ENCODE data around the gene SRD5A2. TPM values are rescaled to one million over a fixed set of nuclear protein-coding genes. Genes with fewer than 3 reads are reported as not detected.

Gene SRD5A2
- total RNA-seq, 1 experiment from 2014 or later = not detected

DNA sequence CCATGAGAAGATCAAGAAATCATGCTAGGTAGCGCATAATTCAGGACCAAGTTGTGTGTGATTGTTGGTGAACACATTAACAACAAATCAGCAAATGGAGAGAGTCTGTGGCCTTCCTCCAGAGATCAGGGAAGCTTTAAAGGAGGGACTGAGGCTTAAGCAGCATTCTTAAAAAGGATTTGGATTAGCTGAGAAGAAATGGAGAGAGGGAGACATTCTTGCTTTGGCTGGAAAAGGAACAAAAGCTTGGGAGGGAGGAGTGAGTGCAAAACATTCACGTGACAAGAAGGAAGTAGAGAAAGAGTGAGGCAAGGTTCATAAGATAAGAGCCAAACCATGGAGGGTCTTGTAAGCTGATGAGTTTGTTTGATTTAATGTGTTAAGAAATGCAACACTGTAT lies 75.6 kb downstream of the SRD5A2 start:
- Histone ChIP-seq H3K27me3 (ENCODE audit: insufficient read depth, low read length) (no peaks in the 10 kb centered on the region), H3K4me2 (ENCODE audit: low read length) (no peak overlapping the region), H3K9me3 (ENCODE audit: control insufficient read depth in 1 of 2, insufficient read depth in 1 of 2, low read depth in 1 of 2, low read length in 2 of 2) (no peaks in the 10 kb centered on the region), H3K9ac (ENCODE audit: low read length) (no peak overlapping the region), H3K36me3 (ENCODE audit: control insufficient read depth in 1 of 2, insufficient read depth in 2 of 2, low read length in 2 of 2) (no peaks in the 10 kb centered on the region), H3K79me2 (ENCODE audit: insufficient read depth, low read length) (no peaks in the 10 kb centered on the region), H3K4me3 (replicated peaks in 1 of 2; ENCODE audit: low read depth in 1 of 2, low read length in 2 of 2) (no peak overlapping the region), H4K20me1 (ENCODE audit: insufficient read depth) (no peaks in the 10 kb centered on the region), H3K9me2 (ENCODE audit: insufficient read depth) (no peaks in the 10 kb centered on the region), H3K4me1 (ENCODE audit: control insufficient read depth in 1 of 2, insufficient read depth in 2 of 2, low read length in 2 of 2) (no peaks in the 10 kb centered on the region), H3K27ac (ENCODE audit: low read depth, low read length) (no peak overlapping the region), H2AFZ (ENCODE audit: low read depth, low read length, poor library complexity, severe bottlenecking) (no peak overlapping the region)
- no peak for DNase-seq (ENCODE audit: low read depth, low spot score)
- intact Hi-C loops (cut with micrococcal nuclease) = no loop called here
- ATAC-seq = no peak
- ChIA-PET CTCF (no interaction called here), POLR2A (no interaction called here), RAD21 (ENCODE audit: low non-redundant PET in 1 of 2, low total read pairs in 2 of 2, uncharacterized antibody in 2 of 2, unreplicated experiment in 2 of 2) (no interaction called here)
- TF ChIP-seq CEBPB (IDR thresholded peaks at IDR 0.05; ENCODE audit: low read depth) = no peak
- no peak for TF ChIP-seq POLR2A (IDR thresholded peaks at IDR 0.05; ENCODE audit: borderline replicate concordance, extremely low read depth, insufficient read depth, insufficient read length)
- TF ChIP-seq POLR2AphosphoS5 (IDR thresholded peaks at IDR 0.05; ENCODE audit: low read depth, low read length) = no peak
- no peak for TF ChIP-seq CBX3 (IDR thresholded peaks at IDR 0.05; ENCODE audit: low read depth)
- TF ChIP-seq, protein P1, sequence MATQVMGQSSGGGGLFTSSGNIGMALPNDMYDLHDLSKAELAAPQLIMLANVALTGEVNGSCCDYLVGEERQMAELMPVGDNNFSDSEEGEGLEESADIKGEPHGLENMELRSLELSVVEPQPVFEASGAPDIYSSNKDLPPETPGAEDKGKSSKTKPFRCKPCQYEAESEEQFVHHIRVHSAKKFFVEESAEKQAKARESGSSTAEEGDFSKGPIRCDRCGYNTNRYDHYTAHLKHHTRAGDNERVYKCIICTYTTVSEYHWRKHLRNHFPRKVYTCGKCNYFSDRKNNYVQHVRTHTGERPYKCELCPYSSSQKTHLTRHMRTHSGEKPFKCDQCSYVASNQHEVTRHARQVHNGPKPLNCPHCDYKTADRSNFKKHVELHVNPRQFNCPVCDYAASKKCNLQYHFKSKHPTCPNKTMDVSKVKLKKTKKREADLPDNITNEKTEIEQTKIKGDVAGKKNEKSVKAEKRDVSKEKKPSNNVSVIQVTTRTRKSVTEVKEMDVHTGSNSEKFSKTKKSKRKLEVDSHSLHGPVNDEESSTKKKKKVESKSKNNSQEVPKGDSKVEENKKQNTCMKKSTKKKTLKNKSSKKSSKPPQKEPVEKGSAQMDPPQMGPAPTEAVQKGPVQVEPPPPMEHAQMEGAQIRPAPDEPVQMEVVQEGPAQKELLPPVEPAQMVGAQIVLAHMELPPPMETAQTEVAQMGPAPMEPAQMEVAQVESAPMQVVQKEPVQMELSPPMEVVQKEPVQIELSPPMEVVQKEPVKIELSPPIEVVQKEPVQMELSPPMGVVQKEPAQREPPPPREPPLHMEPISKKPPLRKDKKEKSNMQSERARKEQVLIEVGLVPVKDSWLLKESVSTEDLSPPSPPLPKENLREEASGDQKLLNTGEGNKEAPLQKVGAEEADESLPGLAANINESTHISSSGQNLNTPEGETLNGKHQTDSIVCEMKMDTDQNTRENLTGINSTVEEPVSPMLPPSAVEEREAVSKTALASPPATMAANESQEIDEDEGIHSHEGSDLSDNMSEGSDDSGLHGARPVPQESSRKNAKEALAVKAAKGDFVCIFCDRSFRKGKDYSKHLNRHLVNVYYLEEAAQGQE (IDR thresholded peaks at IDR 0.05; ENCODE audit: low read depth) = no peak
- BruUV-seq (replicated peaks) = no TSS peak

GRCh38 chr2:31504311-31504710 lies 76.4 kb downstream of the SRD5A2 start:
- H3K9me3 ChIP-seq (ENCODE audit: control insufficient read depth in 1 of 2, insufficient read depth in 1 of 2, low read depth in 1 of 2, low read length in 2 of 2) = no peaks in the 10 kb centered on the region
- H3K9ac ChIP-seq (ENCODE audit: low read length) = no peak overlapping the region
- H3K27me3 ChIP-seq (ENCODE audit: insufficient read depth, low read length) = no peaks in the 10 kb centered on the region
- CTCF ChIA-PET = no interaction called here
- no peaks in the 10 kb centered on the region for H3K9me2 ChIP-seq (ENCODE audit: insufficient read depth)
- H2AFZ ChIP-seq (ENCODE audit: low read depth, low read length, poor library complexity, severe bottlenecking) = no peak overlapping the region
- no peak overlapping the region for H3K4me3 ChIP-seq (replicated peaks in 1 of 2; ENCODE audit: low read depth in 1 of 2, low read length in 2 of 2)
- no peaks in the 10 kb centered on the region for H3K4me1 ChIP-seq (ENCODE audit: control insufficient read depth in 1 of 2, insufficient read depth in 2 of 2, low read length in 2 of 2)
- H3K27ac ChIP-seq (ENCODE audit: low read depth, low read length) = no peak overlapping the region
- no peaks in the 10 kb centered on the region for H4K20me1 ChIP-seq (ENCODE audit: insufficient read depth)
- H3K79me2 ChIP-seq (ENCODE audit: insufficient read depth, low read length) = no peaks in the 10 kb centered on the region
- intact Hi-C loops (cut with micrococcal nuclease) = no loop called here
- DNase-seq (ENCODE audit: low read depth, low spot score) (no peak), ATAC-seq (no peak)
- POLR2A ChIA-PET = no interaction called here
- H3K36me3 ChIP-seq (ENCODE audit: control insufficient read depth in 1 of 2, insufficient read depth in 2 of 2, low read length in 2 of 2) = no peaks in the 10 kb centered on the region
- BruUV-seq (replicated peaks) = no TSS peak
- no peak overlapping the region for H3K4me2 ChIP-seq (ENCODE audit: low read length)
- RAD21 ChIA-PET (ENCODE audit: low non-redundant PET in 1 of 2, low total read pairs in 2 of 2, uncharacterized antibody in 2 of 2, unreplicated experiment in 2 of 2) = no interaction called here
- TF ChIP-seq SRF (IDR thresholded peaks at IDR 0.05; ENCODE audit: low read depth) = no peak
- no peak for TF ChIP-seq YY1 (IDR thresholded peaks at IDR 0.05; ENCODE audit: extremely low read depth, insufficient replicate concordance, low read depth, low read length)
- TF ChIP-seq ATF3 (IDR thresholded peaks at IDR 0.05) = no peak
- no peak for TF ChIP-seq ZFX (IDR thresholded peaks at IDR 0.05)
- TF ChIP-seq ELF1 (IDR thresholded peaks at IDR 0.05; ENCODE audit: borderline replicate concordance, low read depth) = no peak
- TF ChIP-seq TCF7L2 (IDR thresholded peaks at IDR 0.05; ENCODE audit: borderline replicate concordance, extremely low read depth, insufficient read depth, insufficient read length) = no peak
- no peak for TF ChIP-seq RAD21 (IDR thresholded peaks at IDR 0.05; ENCODE audit: low read depth)
- no peak for TF ChIP-seq EGR1 (IDR thresholded peaks at IDR 0.05; ENCODE audit: low read depth)
- no peak for TF ChIP-seq FOSL1 (IDR thresholded peaks at IDR 0.05; ENCODE audit: low read depth)
- no peak for TF ChIP-seq MAX (IDR thresholded peaks at IDR 0.05)
- TF ChIP-seq EZH2phosphoT487 (IDR thresholded peaks at IDR 0.05; ENCODE audit: borderline replicate concordance) = no peak
- TF ChIP-seq, protein P1 (IDR thresholded peaks at IDR 0.05; ENCODE audit: low read depth) = no peak

All from HCT116 (cell line).